ENCODE measurements around the gene POLR2L. TPM values are rescaled to one million over a fixed set of nuclear protein-coding genes. Genes with fewer than 3 reads are reported as not detected.

The POLR2L gene
- total RNA-seq, 4 donors from 2014 or later = 71.7 to 140 (median 110) TPM

GRCh38 chr11:880447-880846 is 38.1 kb upstream of the POLR2L start:
- no peak for DNase-seq (ENCODE audit: low spot score in 2 of 2)
- Histone ChIP-seq H3K27ac (no peak overlapping the region), H3K9me3 (no peaks in the 10 kb centered on the region), H3K27me3 (no peaks in the 10 kb centered on the region), H3K4me1 (no peaks in the 10 kb centered on the region), H3K36me3 (peaks cover 0 to 96% (median 0%) of the 10 kb centered on the region in 3 donors), H3K4me3 (no peak overlapping the region)
- no peak for TF ChIP-seq POLR2A (IDR thresholded peaks at IDR 0.05)
- TF ChIP-seq CTCF (IDR thresholded peaks at IDR 0.05) = no peak
- TF ChIP-seq EP300 (IDR thresholded peaks at IDR 0.05) = no peak
- 79 to 89% methylated on average over 12 of the region's 14 CpGs for WGBS, 2 donors

GRCh38 chr11:877565-877964 is 35.2 kb upstream of the POLR2L start:
- Histone ChIP-seq H3K27me3 (no peaks in the 10 kb centered on the region), H3K4me1 (no peaks in the 10 kb centered on the region), H3K4me3 (no peak overlapping the region), H3K9me3 (no peaks in the 10 kb centered on the region), H3K36me3 (peaks cover 0 to 81% (median 0%) of the 10 kb centered on the region in 3 donors), H3K27ac (no peak overlapping the region)
- DNase-seq (ENCODE audit: low spot score in 2 of 2) = no peak
- TF ChIP-seq POLR2A (IDR thresholded peaks at IDR 0.05) (no peak), CTCF (IDR thresholded peaks at IDR 0.05) (no peak), EP300 (IDR thresholded peaks at IDR 0.05) (no peak)
- WGBS, 2 donors = 85% methylated on average over 11 of the region's 11 CpGs

GRCh38 chr11:876545-876944 is 34.2 kb upstream of the POLR2L start:
- TF ChIP-seq POLR2A (IDR thresholded peaks at IDR 0.05) (no peak), EP300 (IDR thresholded peaks at IDR 0.05) (peak in 1 of 2 donors; percentile 21), CTCF (IDR thresholded peaks at IDR 0.05) (no peak)
- DNase-seq (ENCODE audit: low spot score in 2 of 2) = no peak
- H3K27ac ChIP-seq = peak overlapping the region in 1 of 4 donors; percentile 18
- no peaks in the 10 kb centered on the region for H3K4me1 ChIP-seq
- 48 to 60% methylated on average over 3 to 11 of the region's 12 CpGs for WGBS, 2 donors
- no peaks in the 10 kb centered on the region for H3K27me3 ChIP-seq
- peaks cover 0 to 71% (median 0%) of the 10 kb centered on the region in 3 donors for H3K36me3 ChIP-seq
- H3K4me3 ChIP-seq = no peak overlapping the region
- no peaks in the 10 kb centered on the region for H3K9me3 ChIP-seq

- no peaks in the 10 kb centered on the region for H3K9me3 ChIP-seq
- no peaks in the 10 kb centered on the region for H3K27me3 ChIP-seq
- TF ChIP-seq EP300 (IDR thresholded peaks at IDR 0.05) (no peak), CTCF (IDR thresholded peaks at IDR 0.05) (no peak), POLR2A (IDR thresholded peaks at IDR 0.05) (no peak)
- no peak overlapping the region for H3K4me3 ChIP-seq
- H3K4me1 ChIP-seq = no peaks in the 10 kb centered on the region
- peaks cover 0 to 66% (median 0%) of the 10 kb centered on the region in 3 donors for H3K36me3 ChIP-seq
- H3K27ac ChIP-seq = no peak overlapping the region
- no peak for DNase-seq (ENCODE audit: low spot score in 2 of 2)
- WGBS, 2 donors = 83 to 85% methylated on average over 21 of the region's 21 CpGs
Observed at GRCh38 chr11:875769-876301, 33.5 kb upstream of the POLR2L start.

- H3K9me3 ChIP-seq = no peaks in the 10 kb centered on the region
- no peak overlapping the region for H3K4me3 ChIP-seq
- WGBS, 2 donors = 91 to 93% methylated on average over 8 to 13 of the region's 16 CpGs
- no peak overlapping the region for H3K27ac ChIP-seq
- peaks cover 0 to 66% (median 0%) of the 10 kb centered on the region in 3 donors for H3K36me3 ChIP-seq
- H3K4me1 ChIP-seq = no peaks in the 10 kb centered on the region
- no peak for DNase-seq (ENCODE audit: low spot score in 2 of 2)
- no peak for TF ChIP-seq EP300 (IDR thresholded peaks at IDR 0.05)
- TF ChIP-seq CTCF (IDR thresholded peaks at IDR 0.05) = no peak
- TF ChIP-seq POLR2A (IDR thresholded peaks at IDR 0.05) = no peak
- no peaks in the 10 kb centered on the region for H3K27me3 ChIP-seq
Observed at GRCh38 chr11:875203-875602, 32.9 kb upstream of the POLR2L start.
